DMS114 treated with DMSO at 0.1 percent for 48 hours (cell line): ENCODE results near the gene ATXN2.

ENCODE experiments used
- DNase-seq: peaks from one replicate; lab custom pipeline; 2025; ENCODE audit not compliant: unreplicated experiment; lab: John Stamatoyannopoulos, UW

The ATXN2 gene

GRCh38 chr12:111424189-111424792 lies 174.8 kb downstream of the ATXN2 start:
- DNase-seq: no peak

- no peak for DNase-seq
Measured at GRCh38 chr12:111420494-111420893, 178.6 kb downstream of the ATXN2 start.

GRCh38 chr12:111419784-111420183 lies 179.3 kb downstream of the ATXN2 start:
- DNase-seq: no peak

- DNase-seq: no peak
Measured at GRCh38 chr12:111418594-111418880, 180.6 kb downstream of the ATXN2 start.

- DNase-seq: no peak
Measured at GRCh38 chr12:111417784-111418593, 181.1 kb downstream of the ATXN2 start.

- DNase-seq: no peak
Measured at GRCh38 chr12:111417290-111417689, 181.8 kb downstream of the ATXN2 start.

GRCh38 chr12:111414711-111415252 lies 184.3 kb downstream of the ATXN2 start:
- no peak for DNase-seq

GRCh38 chr12:111413442-111414086 lies 185.6 kb downstream of the ATXN2 start:
- no peak for DNase-seq

- DNase-seq: no peak
Measured at GRCh38 chr12:111412830-111413441, 186.2 kb downstream of the ATXN2 start.

- no peak for DNase-seq
Measured at GRCh38 chr12:111412007-111412829, 186.9 kb downstream of the ATXN2 start.

GRCh38 chr12:111411185-111411764 lies 187.8 kb downstream of the ATXN2 start:
- DNase-seq: no peak

GRCh38 chr12:111410431-111411184 lies 188.5 kb downstream of the ATXN2 start:
- DNase-seq: no peak

- no peak for DNase-seq
Measured at GRCh38 chr12:111409780-111410430, 189.2 kb downstream of the ATXN2 start.

GRCh38 chr12:111409403-111409779 lies 189.7 kb downstream of the ATXN2 start:
- no peak for DNase-seq

- no peak for DNase-seq
Measured at GRCh38 chr12:111408686-111409402, 190.3 kb downstream of the ATXN2 start.

GRCh38 chr12:111408116-111408440 lies 191.0 kb downstream of the ATXN2 start:
- no peak for DNase-seq

GRCh38 chr12:111407377-111408115 lies 191.6 kb downstream of the ATXN2 start:
- no peak for DNase-seq
